Smooth muscle cell of the brain vasculature (primary cell): ENCODE measurements around the gene ZNF777.

Experiments
- DNase-seq: peaks from one replicate; pipeline ENCODE4 v3.0.0-alpha.2; 2012; ENCODE audit warnings: low read depth, low spot score

Gene ZNF777

GRCh38 chr7:149477494-149478443, 16.9 kb upstream of the ZNF777 start:
- no peak for DNase-seq

GRCh38 chr7:149476791-149477190, 15.9 kb upstream of the ZNF777 start:
- DNase-seq = no peak

GRCh38 chr7:149475121-149476045, 14.5 kb upstream of the ZNF777 start:
- no peak for DNase-seq

GRCh38 chr7:149474309-149475120, 13.7 kb upstream of the ZNF777 start:
- DNase-seq = no peak

GRCh38 chr7:149473251-149473650, 12.4 kb upstream of the ZNF777 start:
- no peak for DNase-seq

- DNase-seq = no peak
Observed at GRCh38 chr7:149471289-149471953, 10.6 kb upstream of the ZNF777 start.

- DNase-seq = no peak
Observed at GRCh38 chr7:149469806-149470205, 8.9 kb upstream of the ZNF777 start.

GRCh38 chr7:149468208-149468607, 7.3 kb upstream of the ZNF777 start:
- DNase-seq = no peak

GRCh38 chr7:149467321-149467859, 6.5 kb upstream of the ZNF777 start:
- no peak for DNase-seq

- no peak for DNase-seq
Observed at GRCh38 chr7:149466364-149466763, 5.5 kb upstream of the ZNF777 start.

GRCh38 chr7:149463500-149464161, 2.8 kb upstream of the ZNF777 start:
- DNase-seq = no peak

GRCh38 chr7:149462101-149462520, 1.2 kb upstream of the ZNF777 start:
- no peak for DNase-seq

- DNase-seq = no peak
Observed at GRCh38 chr7:149459540-149460452, 1.1 kb downstream of the ZNF777 start.

- DNase-seq = no peak
Observed at GRCh38 chr7:149459201-149459539, 1.7 kb downstream of the ZNF777 start.

GRCh38 chr7:149458235-149458634, 2.6 kb downstream of the ZNF777 start:
- DNase-seq = no peak

GRCh38 chr7:149457766-149458165, 3.1 kb downstream of the ZNF777 start:
- DNase-seq = no peak

GRCh38 chr7:149456506-149457421, 4.1 kb downstream of the ZNF777 start:
- no peak for DNase-seq
